Thyroid gland (tissue), 4 donors: ENCODE data around the gene STXBP1. TPM values are rescaled to one million over a fixed set of nuclear protein-coding genes. Genes with fewer than 3 reads are reported as not detected.
A peak's percentile ranks its signal among the peaks of the same experiment; 100 is the strongest.

Experiments used
- DNase-seq, 2 donors: peaks; one replicate each; pipeline ENCODE4 v3.0.0-alpha.2; 2019
- H3K27ac ChIP-seq, 3 donors: fragments of 200-600 bp; sonication (generic); 1 replicate in 2 of 3; 2 replicates in 1 of 3; pipeline ENCODE4 v1.5.1; 2016 to 2019; ENCODE audit warnings: mild to moderate bottlenecking in 1 of 3, moderate library complexity in 1 of 3
- H3K27me3 ChIP-seq: fragments of 200-600 bp; sonication (generic); one replicate; pipeline ENCODE4 v1.5.1; 2019
- H3K36me3 ChIP-seq, 2 donors: fragments of 200-600 bp; sonication (generic); one replicate each; pipeline ENCODE4 v1.5.1; 2016 to 2019
- H3K4me1 ChIP-seq, 2 donors: fragments of 200-600 bp; sonication (generic); one replicate each; pipeline ENCODE4 v1.5.1; 2017 to 2019
- H3K4me3 ChIP-seq, 3 donors: fragments of 200-600 bp; sonication (generic); replicated peaks in 1 of 3; 1 replicate in 2 of 3; 2 replicates in 1 of 3; pipeline ENCODE4 v1.5.1; 2016; ENCODE audit warnings: mild to moderate bottlenecking in 1 of 3
- H3K9me3 ChIP-seq: fragments of 200-600 bp; sonication (generic); one replicate; pipeline ENCODE4 v1.5.1; 2017
- CTCF ChIP-seq, 6 experiments: fragments of 200-600 bp in 3 of 6; fragments of 450-650 bp in 3 of 6; sonication (generic) in 3 of 6; IDR thresholded peaks; one replicate each; pipeline ENCODE4 v1.5.1; 2016 to 2019; ENCODE audit warnings: antibody characterized with exemption in 6 of 6, mild to moderate bottlenecking in 2 of 6, inconsistent platforms in 1 of 6, moderate library complexity in 1 of 6
- POLR2A ChIP-seq, 2 donors: fragments of 450-650 bp; IDR thresholded peaks; one replicate each; pipeline ENCODE4 v1.6.1; 2017; ENCODE audit warnings: antibody characterized with exemption in 2 of 2, mild to moderate bottlenecking in 2 of 2, moderate library complexity in 1 of 2
- WGBS, 2 donors: methylation state at CpG; one replicate each; pipeline ENCODE4 v1.1.5; 2017; 5-methylcytosine and 5-hydroxymethylcytosine counted together
- intact Hi-C: fragments of 100-400 bp; cut with DNase I; formaldehyde crosslinking; loops from one replicate; pipeline ENCODE4 v1.15.1; 2023
- total RNA-seq, 4 donors: library from RNA; depleted of rRNA; stranded (reverse); fragments of >200 nt; gene quantifications; one replicate each; pipeline ENCODE4 v1.2.3, GENCODE V29; 2016

STXBP1 gene
- total RNA-seq, 4 donors from 2014 or later, result 23.8 to 139 (median 106) TPM

GRCh38 chr9:127660886-127661741 is 49.0 kb downstream of the STXBP1 start:
- Histone ChIP-seq H3K36me3 (peaks cover 21 to 25% of the 10 kb centered on the region in 2 donors), H3K4me1 (peaks cover 0 to 11% of the 10 kb centered on the region in 2 donors), H3K4me3 (no peak overlapping the region), H3K27ac (no peak overlapping the region), H3K27me3 (no peaks in the 10 kb centered on the region), H3K9me3 (no peaks in the 10 kb centered on the region)
- intact Hi-C loops, result no loop called here
- DNase-seq, result no peak
- no peak for TF ChIP-seq POLR2A (IDR thresholded peaks at IDR 0.05)
- no peak for TF ChIP-seq CTCF (IDR thresholded peaks at IDR 0.05)
- WGBS, 2 donors, result 84% methylated on average over 13 of the region's 13 CpGs

- intact Hi-C loops, result no loop called here
- 94 to 97% methylated on average over 1 of the region's 1 CpG for WGBS, 2 donors
- no peak for DNase-seq
- peaks cover 22 to 25% of the 10 kb centered on the region in 2 donors for H3K36me3 ChIP-seq
- H3K27me3 ChIP-seq, result no peaks in the 10 kb centered on the region
- no peak overlapping the region for H3K27ac ChIP-seq
- H3K4me1 ChIP-seq, result peaks cover 0 to 11% of the 10 kb centered on the region in 2 donors
- TF ChIP-seq POLR2A (IDR thresholded peaks at IDR 0.05), result no peak
- no peak for TF ChIP-seq CTCF (IDR thresholded peaks at IDR 0.05)
- no peak overlapping the region for H3K4me3 ChIP-seq
- no peaks in the 10 kb centered on the region for H3K9me3 ChIP-seq
Measured at GRCh38 chr9:127662617-127663016, 50.5 kb downstream of the STXBP1 start.

GRCh38 chr9:127664324-127664677 is 52.2 kb downstream of the STXBP1 start:
- H3K27me3 ChIP-seq, result no peaks in the 10 kb centered on the region
- intact Hi-C loops, result no loop called here
- WGBS, 2 donors, result 88 to 93% methylated on average over 6 to 7 of the region's 7 CpGs
- DNase-seq, result no peak
- no peaks in the 10 kb centered on the region for H3K9me3 ChIP-seq
- no peak overlapping the region for H3K4me3 ChIP-seq
- H3K36me3 ChIP-seq, result peaks cover 25 to 26% of the 10 kb centered on the region in 2 donors
- H3K27ac ChIP-seq, result peak overlapping the region in 2 of 3 donors; percentile 24 to 43
- no peak for TF ChIP-seq POLR2A (IDR thresholded peaks at IDR 0.05)
- TF ChIP-seq CTCF (IDR thresholded peaks at IDR 0.05), result no peak
- no peaks in the 10 kb centered on the region for H3K4me1 ChIP-seq

- Histone ChIP-seq H3K36me3 (peaks cover 25 to 26% of the 10 kb centered on the region in 2 donors), H3K9me3 (no peaks in the 10 kb centered on the region), H3K27ac (peak overlapping the region in 2 of 3 donors; percentile 24 to 43), H3K4me1 (no peaks in the 10 kb centered on the region), H3K4me3 (no peak overlapping the region), H3K27me3 (no peaks in the 10 kb centered on the region)
- intact Hi-C loops, result no loop called here
- DNase-seq, result no peak
- TF ChIP-seq POLR2A (IDR thresholded peaks at IDR 0.05) (no peak), CTCF (IDR thresholded peaks at IDR 0.05) (no peak)
- WGBS, 2 donors, result 62 to 74% methylated on average over 10 of the region's 10 CpGs
Measured at GRCh38 chr9:127664678-127665507, 52.8 kb downstream of the STXBP1 start.
